Measurements from ENCODE around the gene CLIP1.
"Not testable (repeated sequence)": the region's sequence is repeated elsewhere in the genome, so short reads cannot be mapped to it uniquely, and the experiment has no call there.

CLIP1 gene

DNA sequence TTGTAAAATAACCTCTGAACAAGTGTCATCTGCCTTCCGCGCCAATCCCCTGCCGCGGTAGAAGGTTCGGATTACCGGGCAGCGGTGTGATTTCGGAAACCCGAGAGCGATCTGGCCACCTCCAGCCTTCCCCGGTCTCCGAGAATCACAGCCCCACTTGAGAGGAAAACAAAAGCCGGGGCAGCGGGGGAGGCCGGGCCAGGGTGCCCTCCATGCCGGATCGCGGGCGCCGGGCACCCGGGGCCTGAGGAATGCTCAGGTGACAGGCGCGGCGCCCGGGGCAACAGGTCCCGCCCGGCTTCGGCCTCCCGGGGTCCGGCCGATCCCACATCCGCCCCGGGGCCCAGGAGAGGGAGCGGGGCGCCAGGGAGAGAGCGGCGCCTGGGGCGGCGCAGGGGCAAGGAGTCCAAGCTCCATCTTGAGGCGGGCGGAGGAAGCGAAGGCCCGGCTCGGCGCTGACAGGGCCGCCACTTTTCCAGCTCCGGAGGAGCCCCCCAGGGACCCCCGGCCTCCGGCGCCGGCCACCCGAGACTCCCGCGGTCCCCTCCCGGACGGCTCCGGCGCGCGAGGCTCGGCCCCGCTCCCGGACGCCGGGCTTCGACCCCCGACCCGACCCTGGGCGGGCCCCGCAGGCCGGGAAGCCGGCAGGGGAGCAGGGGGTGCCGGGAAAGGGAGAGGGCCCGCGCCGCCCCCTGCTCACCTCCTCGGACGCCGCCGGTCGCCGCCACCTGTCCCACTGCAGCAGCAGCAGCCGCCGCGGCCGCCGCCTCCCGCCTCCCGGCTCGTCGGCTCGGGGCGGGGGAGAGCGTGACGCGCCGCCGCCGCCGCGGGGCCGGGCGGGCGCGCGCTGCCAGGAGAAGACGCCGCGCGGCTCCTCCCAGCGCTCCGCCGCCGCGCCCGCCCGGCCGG, at the start of gene CLIP1:
CLIP1 (minus strand) TSS at position 849 of the 909 bp plus-strand sequence. CDS start 42,217 bp downstream, outside the sequence.
- no peak for DNase-seq (ENCODE audit: low read depth)
- TF ChIP-seq, protein P1, sequence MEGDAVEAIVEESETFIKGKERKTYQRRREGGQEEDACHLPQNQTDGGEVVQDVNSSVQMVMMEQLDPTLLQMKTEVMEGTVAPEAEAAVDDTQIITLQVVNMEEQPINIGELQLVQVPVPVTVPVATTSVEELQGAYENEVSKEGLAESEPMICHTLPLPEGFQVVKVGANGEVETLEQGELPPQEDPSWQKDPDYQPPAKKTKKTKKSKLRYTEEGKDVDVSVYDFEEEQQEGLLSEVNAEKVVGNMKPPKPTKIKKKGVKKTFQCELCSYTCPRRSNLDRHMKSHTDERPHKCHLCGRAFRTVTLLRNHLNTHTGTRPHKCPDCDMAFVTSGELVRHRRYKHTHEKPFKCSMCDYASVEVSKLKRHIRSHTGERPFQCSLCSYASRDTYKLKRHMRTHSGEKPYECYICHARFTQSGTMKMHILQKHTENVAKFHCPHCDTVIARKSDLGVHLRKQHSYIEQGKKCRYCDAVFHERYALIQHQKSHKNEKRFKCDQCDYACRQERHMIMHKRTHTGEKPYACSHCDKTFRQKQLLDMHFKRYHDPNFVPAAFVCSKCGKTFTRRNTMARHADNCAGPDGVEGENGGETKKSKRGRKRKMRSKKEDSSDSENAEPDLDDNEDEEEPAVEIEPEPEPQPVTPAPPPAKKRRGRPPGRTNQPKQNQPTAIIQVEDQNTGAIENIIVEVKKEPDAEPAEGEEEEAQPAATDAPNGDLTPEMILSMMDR (IDR thresholded peaks at IDR 0.05; ENCODE audit: low read depth, low read length, missing control alignments): peak; percentile 46
- peak within 1 kb of the TSS; percentile 80 for H3K4me3 ChIP-seq (ENCODE audit: low read depth, low read length)

DNA sequence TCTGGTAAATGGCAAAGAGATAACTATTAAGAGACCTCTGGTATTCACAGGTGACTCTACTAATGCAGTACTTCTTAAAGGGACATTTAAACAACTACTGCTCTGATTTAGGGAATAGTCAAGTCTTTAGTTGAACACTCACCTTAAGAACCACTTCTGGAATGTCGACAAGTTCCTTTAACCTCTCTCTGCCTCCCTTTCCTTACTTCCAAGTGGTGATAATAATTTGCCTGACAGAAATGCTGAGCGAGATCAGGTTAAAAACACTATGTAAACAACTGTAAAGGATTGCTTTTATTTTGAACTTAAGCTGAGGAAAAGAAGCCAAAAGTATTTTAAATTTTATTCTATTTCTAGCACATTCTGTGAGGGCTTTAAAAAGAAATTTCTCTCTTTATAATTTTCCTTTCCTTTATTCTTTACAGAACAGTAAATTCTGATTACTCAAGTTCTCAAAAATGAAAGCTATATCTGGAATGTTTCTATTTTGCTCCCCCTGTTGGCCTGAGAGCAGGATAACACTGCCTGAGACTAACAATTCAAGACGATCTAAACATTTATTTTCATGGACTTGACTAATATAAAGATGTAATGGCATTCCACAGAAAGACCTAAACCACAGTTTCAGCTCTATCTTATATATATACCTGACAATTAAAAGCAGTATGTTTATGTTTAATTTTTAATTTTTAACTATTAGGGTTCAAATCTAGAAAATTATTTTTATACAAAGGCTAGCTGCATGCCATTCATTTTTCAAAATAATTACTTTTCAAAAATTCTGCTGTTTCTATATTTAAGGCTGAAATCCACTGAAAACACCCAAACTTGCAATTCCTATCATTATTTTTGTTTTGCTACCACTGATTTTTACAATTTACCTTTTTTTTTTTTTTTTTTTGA, 49.1 kb upstream of the CLIP1 start:
- no peak for DNase-seq (ENCODE audit: low read depth)
- TF ChIP-seq, protein P1 (IDR thresholded peaks at IDR 0.05; ENCODE audit: low read depth, low read length, missing control alignments): peak; percentile 60
- H3K4me3 ChIP-seq (ENCODE audit: low read depth, low read length): no peak overlapping the region

DNA sequence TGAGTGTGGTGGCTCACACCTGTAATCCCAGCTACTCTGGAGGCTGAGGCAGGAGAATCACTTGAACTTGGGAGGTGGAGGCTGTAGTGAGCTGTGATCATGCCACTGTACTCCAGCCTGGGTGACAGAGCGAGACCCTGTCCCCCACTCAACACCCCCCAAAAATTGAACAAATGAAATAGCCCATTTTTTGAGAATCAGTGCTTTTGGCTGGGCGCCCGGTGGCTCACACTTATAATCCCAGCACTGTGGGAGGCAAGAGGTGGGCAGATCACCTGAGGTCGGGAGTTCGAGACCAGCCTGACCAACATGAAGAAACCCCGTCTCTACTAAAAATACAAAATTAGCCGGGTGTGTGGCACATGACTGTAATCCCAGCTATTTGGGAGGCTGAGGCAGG, 48.1 kb upstream of the CLIP1 start:
- DNase-seq (ENCODE audit: low read depth); H3K4me3 ChIP-seq (ENCODE audit: low read depth, low read length): not testable (repeated sequence)

DNA sequence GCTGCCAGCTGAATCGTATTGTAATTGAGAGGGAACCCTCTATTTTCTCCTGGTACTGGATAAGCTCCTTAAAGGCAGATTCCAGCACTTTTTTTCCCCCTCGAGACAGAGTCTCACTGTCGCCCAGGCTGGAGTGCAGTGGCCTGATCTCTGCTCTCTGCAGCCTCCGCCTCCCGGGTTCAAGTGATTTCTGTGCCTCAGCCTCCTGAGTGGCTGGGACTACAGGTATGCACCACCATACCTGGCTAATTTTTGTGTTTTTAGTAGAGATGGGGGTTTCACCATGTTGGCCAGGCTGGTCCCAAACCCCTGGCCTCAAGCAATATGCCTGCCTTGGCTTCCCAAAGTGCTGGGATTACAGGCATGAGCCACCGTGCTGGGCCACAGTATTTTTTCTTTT, 47.4 kb upstream of the CLIP1 start:
- H3K4me3 ChIP-seq (ENCODE audit: low read depth, low read length); DNase-seq (ENCODE audit: low read depth): not testable (repeated sequence)

DNA sequence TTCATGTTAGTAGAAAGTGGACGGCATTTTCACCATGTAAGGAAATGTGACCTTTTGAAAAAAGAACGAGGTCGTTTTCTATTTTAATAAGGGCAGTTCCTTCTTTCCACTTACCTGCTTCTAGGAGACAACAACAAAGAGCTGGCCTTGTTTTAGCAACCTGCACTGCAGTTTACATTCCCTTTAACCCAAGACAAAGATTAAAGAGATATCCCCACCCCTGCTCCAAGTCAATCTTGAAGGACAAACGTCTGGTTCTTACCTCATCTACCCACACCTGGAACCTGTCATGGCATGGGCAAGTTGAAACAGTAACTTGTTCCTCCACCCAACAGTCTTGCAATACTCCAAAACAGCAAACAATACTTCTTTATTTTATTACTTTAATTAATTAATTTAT, 45.5 kb upstream of the CLIP1 start:
- DNase-seq (ENCODE audit: low read depth): no peak
- TF ChIP-seq, protein P1 (IDR thresholded peaks at IDR 0.05; ENCODE audit: low read depth, low read length, missing control alignments): no peak
- no peak overlapping the region for H3K4me3 ChIP-seq (ENCODE audit: low read depth, low read length)

DNA sequence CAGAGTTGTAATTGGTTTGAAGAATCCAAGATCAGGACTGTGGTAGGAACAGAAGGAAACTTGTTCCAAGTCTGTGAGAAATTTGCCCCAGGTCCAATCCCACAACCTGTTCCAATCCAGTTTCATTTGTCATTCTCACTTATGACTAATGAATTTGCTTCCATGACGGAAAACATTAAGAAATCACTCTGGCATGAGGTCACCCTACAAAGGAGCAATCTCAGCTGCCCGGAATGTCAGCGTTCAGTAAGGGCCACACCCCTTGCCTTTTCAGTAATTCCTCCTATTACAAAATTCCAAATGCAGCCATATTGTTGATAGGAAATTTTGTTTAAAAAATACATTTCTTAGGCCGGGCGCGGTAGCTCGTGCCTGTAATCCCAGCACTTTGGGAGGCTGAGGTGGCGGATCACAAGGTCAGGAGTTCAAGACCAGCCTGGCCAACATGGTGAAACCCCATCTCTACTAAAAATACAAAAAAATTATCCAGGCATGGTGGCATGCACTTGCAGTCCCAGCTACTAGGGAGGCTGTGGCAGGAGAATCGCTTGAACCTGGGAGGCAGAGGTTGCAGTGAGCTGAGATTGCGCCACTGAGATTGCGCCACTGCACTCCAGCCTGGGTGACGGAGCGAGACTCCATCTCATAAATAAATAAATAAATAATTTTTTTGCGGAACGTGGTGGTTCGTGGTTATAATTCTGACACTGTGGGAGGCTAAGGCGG, 42.0 kb upstream of the CLIP1 start:
- DNase-seq (ENCODE audit: low read depth); H3K4me3 ChIP-seq (ENCODE audit: low read depth, low read length): not testable (repeated sequence)

DNA sequence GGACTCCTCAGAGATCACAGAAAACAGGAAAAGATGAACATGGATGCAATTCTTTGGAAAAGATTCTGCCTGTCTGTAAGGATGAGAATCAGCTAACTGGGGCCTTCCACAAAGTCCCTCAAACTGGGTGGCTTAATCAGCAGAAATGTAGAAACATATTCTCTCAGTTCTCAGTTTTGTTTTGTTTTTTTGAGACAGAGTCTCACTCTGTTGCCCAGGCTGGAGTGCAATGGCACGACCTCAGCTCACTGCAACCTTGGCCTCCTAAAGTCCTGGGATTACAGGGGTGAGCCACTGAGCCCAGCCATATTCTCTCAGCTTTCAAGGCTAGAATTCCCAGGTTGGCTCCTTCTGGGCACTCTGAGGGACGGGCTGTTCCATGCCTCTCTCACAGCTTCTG, 38.2 kb upstream of the CLIP1 start:
- no peak overlapping the region for H3K4me3 ChIP-seq (ENCODE audit: low read depth, low read length)
- TF ChIP-seq, protein P1 (IDR thresholded peaks at IDR 0.05; ENCODE audit: low read depth, low read length, missing control alignments): no peak
- no peak for DNase-seq (ENCODE audit: low read depth)

DNA sequence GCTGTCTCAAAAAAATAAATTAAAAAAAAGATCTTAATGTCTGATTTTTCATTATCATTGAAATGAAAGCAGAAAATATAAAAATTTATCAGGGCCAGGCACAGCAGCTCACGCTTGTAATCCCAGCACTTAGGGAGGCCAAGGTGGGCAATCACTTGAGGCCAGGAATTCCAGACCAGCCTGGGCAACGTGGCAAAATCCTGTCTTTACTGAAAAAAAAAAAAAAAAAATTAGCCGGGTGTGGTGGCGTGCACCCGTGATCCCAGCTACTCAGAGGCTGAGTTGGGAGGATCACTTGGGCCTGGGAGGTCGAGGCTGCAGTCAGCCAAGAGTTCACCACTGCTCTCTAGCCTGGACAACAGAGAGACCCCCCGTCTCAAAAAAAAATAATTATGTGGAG, 37.6 kb upstream of the CLIP1 start:
- H3K4me3 ChIP-seq (ENCODE audit: low read depth, low read length): no peak overlapping the region
- no peak for DNase-seq (ENCODE audit: low read depth)
- TF ChIP-seq, protein P1 (IDR thresholded peaks at IDR 0.05; ENCODE audit: low read depth, low read length, missing control alignments): no peak

Measured in GM12864 (cell line).